Chondrocyte (in vitro differentiated cells): ENCODE results near the gene CDH15. TPM values are rescaled to one million over a fixed set of nuclear protein-coding genes. Genes with fewer than 3 reads are reported as not detected.

Source experiments
- DNase-seq: peaks from one replicate; pipeline ENCODE4 v3.0.0; 2021; ENCODE audit warnings: mixed read lengths, low spot score
- H3K27ac Mint-ChIP-seq: one replicate; pipeline ENCODE4 v1.8.0; 2021; ENCODE audit warnings: mild to moderate bottlenecking, moderate library complexity, mixed read lengths; ENCODE audit not compliant: unreplicated experiment
- H3K27me3 Mint-ChIP-seq: 2 replicates; pipeline ENCODE4 v1.8.0; 2021; ENCODE audit warnings: low read depth, mixed read lengths
- H3K36me3 Mint-ChIP-seq: 2 replicates; pipeline ENCODE4 v1.8.0; 2021; ENCODE audit warnings: low read depth, mixed read lengths
- H3K4me1 Mint-ChIP-seq: 2 replicates; pipeline ENCODE4 v1.8.0; 2021; ENCODE audit warnings: low read depth, mild to moderate bottlenecking, mixed read lengths
- H3K4me3 Mint-ChIP-seq: one replicate; pipeline ENCODE4 v1.8.0; 2021; ENCODE audit warnings: mild to moderate bottlenecking, moderate library complexity, mixed read lengths; ENCODE audit not compliant: unreplicated experiment
- H3K9me3 Mint-ChIP-seq: 2 replicates; pipeline ENCODE4 v1.8.0; 2021; ENCODE audit warnings: low read depth, mixed read lengths
- total RNA-seq: library from RNA; stranded (reverse); gene quantifications from 3 replicates; pipeline ENCODE4 v1.2.1, GENCODE V29; 2021
- TF ChIP-seq, protein P1 (sequence below): fragments of 200-600 bp; sonication (generic); IDR thresholded peaks from 2 replicates; pipeline ENCODE4 v1.5.0; 2021; ENCODE audit warnings: antibody characterized with exemption, mild to moderate bottlenecking, moderate library complexity

Gene CDH15
- total RNA-seq, 1 donor from 2014 or later, result 0.20 TPM

DNA sequence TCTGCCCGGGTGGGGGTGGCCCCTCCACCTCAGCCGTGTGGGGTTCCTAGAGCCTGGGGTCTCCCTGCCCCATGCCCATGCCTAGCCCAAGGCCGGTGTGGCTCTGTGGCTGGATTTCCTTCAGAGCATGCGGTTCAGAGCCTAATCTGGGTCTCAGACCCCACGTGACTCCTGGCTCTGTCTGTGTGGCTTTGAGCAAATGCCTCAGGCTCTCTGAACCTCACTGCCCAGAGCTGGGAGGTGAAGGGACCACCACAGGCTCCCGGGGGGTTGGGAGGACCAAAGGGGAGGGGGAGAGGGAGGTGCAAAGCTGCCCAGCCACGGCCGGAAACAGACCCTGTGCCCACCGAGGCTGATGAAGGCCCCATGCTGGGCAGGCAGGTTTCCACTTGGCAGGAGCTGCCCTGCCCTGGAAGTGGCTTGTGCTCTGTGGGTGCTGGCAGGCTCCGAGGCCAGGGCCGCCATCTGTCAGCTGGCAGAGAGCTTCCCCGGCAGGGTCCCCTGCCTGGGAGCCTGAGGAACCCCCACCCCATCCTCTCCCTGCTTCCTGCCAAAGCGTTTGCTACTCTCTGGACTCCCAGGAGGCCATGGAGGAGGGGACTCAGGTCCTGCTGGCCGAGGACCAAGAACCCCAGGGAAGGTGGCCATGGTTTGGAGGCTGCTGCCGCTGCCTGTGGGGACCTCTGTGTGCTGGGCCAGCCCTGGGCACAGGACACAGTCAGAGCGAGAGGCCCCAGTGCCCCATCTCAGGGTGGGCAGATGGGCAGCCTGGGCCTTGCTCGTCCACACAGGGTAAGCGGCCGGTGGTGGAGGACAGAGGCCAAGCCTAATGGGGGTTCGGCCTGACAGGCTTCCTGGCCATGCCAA, 4.0 kb downstream of the CDH15 start:
- Mint-ChIP-seq H3K9me3 (no peaks in the 10 kb centered on the region), H3K27ac (no peak overlapping the region), H3K27me3 (no peaks in the 10 kb centered on the region), H3K4me1 (peaks cover 14% of the 10 kb centered on the region), H3K36me3 (no peaks in the 10 kb centered on the region), H3K4me3 (no peak overlapping the region)
- DNase-seq, result no peak
- TF ChIP-seq, protein P1, sequence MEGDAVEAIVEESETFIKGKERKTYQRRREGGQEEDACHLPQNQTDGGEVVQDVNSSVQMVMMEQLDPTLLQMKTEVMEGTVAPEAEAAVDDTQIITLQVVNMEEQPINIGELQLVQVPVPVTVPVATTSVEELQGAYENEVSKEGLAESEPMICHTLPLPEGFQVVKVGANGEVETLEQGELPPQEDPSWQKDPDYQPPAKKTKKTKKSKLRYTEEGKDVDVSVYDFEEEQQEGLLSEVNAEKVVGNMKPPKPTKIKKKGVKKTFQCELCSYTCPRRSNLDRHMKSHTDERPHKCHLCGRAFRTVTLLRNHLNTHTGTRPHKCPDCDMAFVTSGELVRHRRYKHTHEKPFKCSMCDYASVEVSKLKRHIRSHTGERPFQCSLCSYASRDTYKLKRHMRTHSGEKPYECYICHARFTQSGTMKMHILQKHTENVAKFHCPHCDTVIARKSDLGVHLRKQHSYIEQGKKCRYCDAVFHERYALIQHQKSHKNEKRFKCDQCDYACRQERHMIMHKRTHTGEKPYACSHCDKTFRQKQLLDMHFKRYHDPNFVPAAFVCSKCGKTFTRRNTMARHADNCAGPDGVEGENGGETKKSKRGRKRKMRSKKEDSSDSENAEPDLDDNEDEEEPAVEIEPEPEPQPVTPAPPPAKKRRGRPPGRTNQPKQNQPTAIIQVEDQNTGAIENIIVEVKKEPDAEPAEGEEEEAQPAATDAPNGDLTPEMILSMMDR, result no peak

DNA sequence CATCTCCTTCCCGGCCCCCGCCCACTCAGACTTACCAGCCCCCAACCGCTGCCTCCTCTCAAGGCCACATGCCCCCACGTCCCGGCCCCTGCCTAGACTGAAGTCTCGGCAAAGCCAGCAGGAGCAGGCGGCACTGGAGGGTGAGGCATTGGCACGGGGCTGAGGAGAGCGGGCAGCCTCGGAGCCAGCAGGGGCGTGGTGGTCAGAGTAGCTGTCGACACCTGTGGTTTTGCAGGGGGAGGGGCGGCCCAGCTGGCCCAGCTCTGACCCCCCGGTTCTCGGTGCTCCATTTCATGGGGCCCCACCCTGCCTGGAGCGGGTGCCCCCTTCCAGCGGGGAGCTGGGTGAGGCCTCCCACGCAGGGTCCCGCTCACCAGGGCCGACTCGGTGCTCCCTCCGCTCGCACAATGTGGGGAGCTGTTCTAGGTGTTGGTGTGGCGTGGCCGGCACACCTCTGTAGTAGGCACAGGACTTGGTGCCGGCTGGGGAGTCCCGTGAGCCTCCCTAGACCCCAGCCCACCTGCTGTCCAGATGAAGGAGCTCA, 4.7 kb downstream of the CDH15 start:
- DNase-seq, result no peak
- peaks cover 9% of the 10 kb centered on the region for H3K4me1 Mint-ChIP-seq
- no peaks in the 10 kb centered on the region for H3K9me3 Mint-ChIP-seq
- H3K36me3 Mint-ChIP-seq, result no peaks in the 10 kb centered on the region
- H3K27ac Mint-ChIP-seq, result no peak overlapping the region
- H3K27me3 Mint-ChIP-seq, result no peaks in the 10 kb centered on the region
- TF ChIP-seq, protein P1, result no peak
- H3K4me3 Mint-ChIP-seq, result no peak overlapping the region

DNA sequence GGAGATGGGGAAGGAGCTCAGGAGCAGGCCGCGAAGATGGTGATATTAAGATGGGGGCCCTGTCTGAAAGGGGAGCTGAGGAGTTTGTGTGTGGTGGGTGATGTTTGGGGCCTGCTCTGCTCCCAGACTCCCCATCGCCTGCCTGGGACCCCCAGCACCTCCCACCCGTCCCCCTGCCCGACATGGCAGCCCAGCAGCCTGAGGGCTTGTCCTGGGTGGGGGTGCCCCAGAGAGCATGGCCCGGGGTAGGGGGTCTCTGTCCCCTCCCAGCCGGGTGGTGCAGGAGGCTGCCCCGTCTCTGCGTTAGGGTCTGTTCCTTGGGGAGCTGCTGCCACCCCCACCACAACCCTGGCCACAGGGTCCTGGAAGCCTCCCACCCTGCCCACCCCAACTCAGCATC, 5.2 kb downstream of the CDH15 start:
- Mint-ChIP-seq H3K36me3 (no peaks in the 10 kb centered on the region), H3K4me3 (no peak overlapping the region), H3K9me3 (no peaks in the 10 kb centered on the region), H3K27ac (no peak overlapping the region), H3K4me1 (peaks cover 9% of the 10 kb centered on the region), H3K27me3 (no peaks in the 10 kb centered on the region)
- DNase-seq, result no peak
- TF ChIP-seq, protein P1, result no peak

GRCh38 chr16:89177501-89177900, 6.0 kb downstream of the CDH15 start:
- H3K36me3 Mint-ChIP-seq, result no peaks in the 10 kb centered on the region
- no peak overlapping the region for H3K4me3 Mint-ChIP-seq
- no peaks in the 10 kb centered on the region for H3K9me3 Mint-ChIP-seq
- H3K4me1 Mint-ChIP-seq, result peaks cover 7% of the 10 kb centered on the region
- H3K27me3 Mint-ChIP-seq, result no peaks in the 10 kb centered on the region
- no peak overlapping the region for H3K27ac Mint-ChIP-seq
- DNase-seq, result no peak
- TF ChIP-seq, protein P1, result no peak

DNA sequence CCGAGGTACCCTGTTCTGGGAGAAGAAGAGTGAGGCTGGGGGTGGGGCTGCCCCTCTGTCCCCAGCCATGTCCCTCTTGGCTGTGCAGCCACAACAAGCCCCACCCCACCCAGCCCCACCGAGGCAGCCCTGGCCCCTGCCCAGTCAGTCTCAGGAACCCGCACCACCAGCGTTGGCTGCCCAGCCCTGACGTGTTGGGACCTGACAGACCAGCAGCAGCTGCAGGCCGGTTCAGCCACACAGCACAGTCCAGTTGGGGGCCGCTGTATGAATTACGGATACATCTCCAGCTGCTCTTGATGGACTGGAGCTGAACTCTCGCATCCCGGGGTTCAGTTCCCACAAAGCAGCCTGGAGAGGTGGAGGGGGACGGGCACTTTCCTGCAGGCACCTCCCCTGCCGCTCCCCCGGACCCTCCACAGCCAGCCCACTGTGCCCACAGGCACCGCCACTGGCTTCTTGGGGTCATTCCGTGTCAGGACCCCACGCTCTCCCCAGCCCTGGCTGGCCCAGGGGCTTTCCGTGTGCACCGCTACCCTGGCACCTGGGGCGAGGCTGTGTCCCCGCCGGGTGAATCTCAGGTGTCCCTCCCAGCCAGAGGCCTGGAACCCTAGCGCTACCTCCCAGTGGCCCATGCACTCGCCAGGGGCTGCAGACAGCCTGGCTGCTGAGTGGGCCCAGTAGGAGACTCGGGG, 7.1 kb downstream of the CDH15 start:
- Mint-ChIP-seq H3K27me3 (peaks cover 5% of the 10 kb centered on the region), H3K27ac (no peak overlapping the region), H3K4me3 (no peak overlapping the region), H3K4me1 (peaks cover under 1% of the 10 kb centered on the region), H3K36me3 (no peaks in the 10 kb centered on the region), H3K9me3 (no peaks in the 10 kb centered on the region)
- TF ChIP-seq, protein P1, result no peak
- DNase-seq, result no peak
